GM23338 (cell line): ENCODE results near the gene DCLK3. TPM values are rescaled to one million over a fixed set of nuclear protein-coding genes. Genes with fewer than 3 reads are reported as not detected.

Experiments
- ATAC-seq: fragments of 200-7000 bp; cut with Tn5 transposase; 3 replicates; pipeline ENCODE4 v1.9.1; 2020
- DNase-seq: peaks from one replicate; pipeline ENCODE4 v3.0.0-alpha.2; 2015; ENCODE audit warnings: low spot score
- H2AFZ ChIP-seq: fragments of 200-600 bp; sonication (generic); 2 replicates; pipeline ENCODE4 v1.8.0; 2016; ENCODE audit warnings: antibody characterized with exemption, mild to moderate bottlenecking, moderate library complexity
- H3F3A ChIP-seq: fragments of 200-600 bp; sonication (generic); replicated peaks from 2 replicates; pipeline ENCODE4 v1.8.0; 2017; ENCODE audit warnings: antibody characterized with exemption, mixed run types, low read depth
- H3K27ac ChIP-seq: fragments of 200-600 bp; sonication (generic); 2 replicates; pipeline ENCODE4 v1.6.1; 2016; ENCODE audit warnings: low read depth
- H3K27me3 ChIP-seq: fragments of 200-600 bp; sonication (generic); 2 replicates; pipeline ENCODE4 v1.8.0; 2016; ENCODE audit warnings: mild to moderate bottlenecking, mixed run types, moderate library complexity; ENCODE audit not compliant: insufficient read depth
- H3K36me3 ChIP-seq: fragments of 200-600 bp; sonication (generic); 2 replicates; pipeline ENCODE4 v1.8.0; 2016; ENCODE audit warnings: mild to moderate bottlenecking; ENCODE audit not compliant: insufficient read depth
- H3K4me1 ChIP-seq: fragments of 200-600 bp; sonication (generic); 2 replicates; pipeline ENCODE4 v1.8.0; 2016; ENCODE audit warnings: mild to moderate bottlenecking, moderate library complexity; ENCODE audit not compliant: insufficient read depth
- H3K4me2 ChIP-seq: fragments of 200-600 bp; sonication (generic); 2 replicates; pipeline ENCODE4 v1.7.1; 2017; ENCODE audit warnings: mixed run types
- H3K4me3 ChIP-seq: fragments of 200-600 bp; sonication (generic); 2 replicates; pipeline ENCODE4 v1.6.1; 2016; ENCODE audit warnings: mixed run types
- H3K79me2 ChIP-seq: fragments of 200-600 bp; sonication (generic); replicated peaks from 2 replicates; pipeline ENCODE4 v1.8.0; 2017; ENCODE audit warnings: mild to moderate bottlenecking; ENCODE audit not compliant: insufficient read depth
- H3K9me2 ChIP-seq: fragments of 200-600 bp; sonication (generic); 2 replicates; pipeline ENCODE4 v1.8.0; 2017; ENCODE audit not compliant: insufficient read depth
- H4K20me1 ChIP-seq: fragments of 200-600 bp; sonication (generic); replicated peaks from 2 replicates; pipeline ENCODE4 v1.8.0; 2017; ENCODE audit warnings: mild to moderate bottlenecking; ENCODE audit not compliant: insufficient read depth
- H3K27ac Mint-ChIP-seq: 2 replicates; pipeline ENCODE4 v1.8.0; 2020; ENCODE audit warnings: inconsistent platforms, mild to moderate bottlenecking, moderate library complexity, mixed read lengths
- H3K27me3 Mint-ChIP-seq: 3 replicates; pipeline ENCODE4 v1.8.0; 2022; ENCODE audit warnings: low read depth, mild to moderate bottlenecking, moderate library complexity, mixed read lengths, inconsistent platforms; ENCODE audit not compliant: insufficient read depth, poor library complexity
- H3K36me3 Mint-ChIP-seq: 3 replicates; pipeline ENCODE4 v1.8.0; 2021; ENCODE audit warnings: low read depth, mild to moderate bottlenecking, inconsistent platforms, moderate library complexity, mixed read lengths
- H3K4me1 Mint-ChIP-seq: 3 replicates; pipeline ENCODE4 v1.8.0; 2020; ENCODE audit warnings: mild to moderate bottlenecking, inconsistent platforms, mixed read lengths
- H3K4me3 Mint-ChIP-seq: 3 replicates; pipeline ENCODE4 v1.8.0; 2021; ENCODE audit warnings: moderate library complexity, mild to moderate bottlenecking, inconsistent platforms, mixed read lengths
- H3K9me3 Mint-ChIP-seq: 3 replicates; pipeline ENCODE4 v1.8.0; 2020; ENCODE audit warnings: moderate library complexity, mild to moderate bottlenecking, inconsistent platforms, mixed read lengths
- CREB1 ChIP-seq: fragments of 250-450 bp; sonication (Bioruptor Pico); IDR thresholded peaks from 2 replicates; pipeline ENCODE4 v1.5.0; 2020; ENCODE audit warnings: low read depth, mild to moderate bottlenecking, moderate library complexity
- ETS1 ChIP-seq: IDR thresholded peaks from 2 replicates; pipeline ENCODE4 v1.6.1; 2016; ENCODE audit warnings: antibody characterized with exemption
- EZH2 ChIP-seq: fragments of 200-600 bp; sonication (generic); IDR thresholded peaks from one replicate; pipeline ENCODE4 v1.8.0; 2017; ENCODE audit warnings: antibody characterized with exemption, mild to moderate bottlenecking, low read depth; ENCODE audit not compliant: unreplicated experiment
- EZH2phosphoT487 ChIP-seq: fragments of 200-600 bp; sonication (generic); IDR thresholded peaks from one replicate; pipeline ENCODE4 v1.8.1; 2018; ENCODE audit warnings: antibody characterized with exemption; ENCODE audit not compliant: unreplicated experiment
- JUNB ChIP-seq: IDR thresholded peaks from one replicate; pipeline ENCODE4 v1.6.1; 2016; ENCODE audit warnings: antibody characterized with exemption; ENCODE audit not compliant: unreplicated experiment
- NANOG ChIP-seq: IDR thresholded peaks from 2 replicates; pipeline ENCODE4 v1.6.1; 2016; ENCODE audit warnings: antibody characterized with exemption, borderline replicate concordance
- POLR2AphosphoS5 ChIP-seq: IDR thresholded peaks from 2 replicates; pipeline ENCODE4 v1.6.1; 2016; ENCODE audit warnings: antibody characterized with exemption, low read depth
- STAT1 ChIP-seq: IDR thresholded peaks from one replicate; pipeline ENCODE4 v1.6.1; 2016; ENCODE audit warnings: antibody characterized with exemption; ENCODE audit not compliant: unreplicated experiment
- ZNF114 ChIP-seq: fragments of 250-450 bp; sonication (Bioruptor Pico); IDR thresholded peaks from 2 replicates; pipeline ENCODE4 v1.5.0; 2020; ENCODE audit warnings: mild to moderate bottlenecking, moderate library complexity
- ZNF331 ChIP-seq: fragments of 250-450 bp; sonication (Bioruptor Pico); IDR thresholded peaks from 2 replicates; pipeline ENCODE4 v1.5.0; 2020; ENCODE audit warnings: low read depth, mild to moderate bottlenecking, moderate library complexity
- polyA plus RNA-seq: library from polyadenylated mRNA; unstranded; fragments of >200 nt; fragmentation: Nextera tagmentation; extraction: Ambion mirVana; gene quantifications from 2 replicates; pipeline ENCODE4 v1.2.1, GENCODE V29; 2016
- total RNA-seq: library from RNA; depleted of rRNA; stranded (reverse); fragments of >200 nt; shearing (Covaris generic); gene quantifications from 2 replicates; pipeline ENCODE4 v1.2.3, GENCODE V29; 2014
- TF ChIP-seq, protein P1 (sequence below): IDR thresholded peaks from one replicate; pipeline ENCODE4 v1.6.1; 2018; ENCODE audit warnings: antibody characterized with exemption; ENCODE audit not compliant: unreplicated experiment

DCLK3 gene
- total and polyA plus RNA-seq, 2 experiments from 2014 or later = 0.40 to 0.66 TPM

DNA sequence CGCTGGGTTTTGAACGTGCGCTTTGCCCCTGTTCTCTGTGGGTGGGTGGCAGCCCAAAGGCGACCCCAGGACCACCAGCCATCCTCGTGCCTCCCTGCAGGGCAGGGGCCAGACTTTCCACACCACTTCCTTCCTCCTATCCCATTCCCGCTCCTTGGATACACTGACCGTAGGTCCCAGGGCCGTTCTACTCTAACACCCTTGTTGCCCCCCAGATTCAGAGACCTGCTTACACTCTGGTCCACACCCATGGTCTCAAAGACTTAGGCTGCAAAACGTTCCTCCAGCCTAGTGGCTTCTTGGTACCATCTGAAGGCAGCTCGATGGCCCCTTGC lies 318 bp upstream of the DCLK3 start:
- no peaks in the 10 kb centered on the region; the same call in 1 of the 2 replicates for H4K20me1 ChIP-seq
- H3K27me3 Mint-ChIP-seq = peaks cover 23% of the 10 kb centered on the region
- no peak; the same call in 1 of the 3 replicates for ATAC-seq
- H3K27me3 ChIP-seq = peaks cover 46% of the 10 kb centered on the region
- no peaks in the 10 kb centered on the region for H3K36me3 ChIP-seq
- TF ChIP-seq ZNF114 (no peak), CREB1 (CRISPR knock-in tag) (no peak), EZH2 (peak; percentile 60)
- no peaks in the 10 kb centered on the region for H3K36me3 Mint-ChIP-seq
- peak overlapping the region; percentile 72 for H3K4me3 Mint-ChIP-seq
- peak overlapping the region; percentile 100 for H2AFZ ChIP-seq
- no peak overlapping the region for H3K27ac Mint-ChIP-seq
- DNase-seq = no peak
- no peaks in the 10 kb centered on the region for H3F3A ChIP-seq
- peak overlapping the region; percentile 82 for H3K4me2 ChIP-seq
- peak overlapping the region; percentile 75 for H3K4me3 ChIP-seq
- H3K27ac ChIP-seq = no peak overlapping the region
- no peaks in the 10 kb centered on the region for H3K79me2 ChIP-seq
- peaks cover 9% of the 10 kb centered on the region for H3K9me2 ChIP-seq
- peaks cover 15% of the 10 kb centered on the region; the same call in 2 of the 3 replicates for H3K4me1 Mint-ChIP-seq
- H3K9me3 Mint-ChIP-seq = peaks cover 2% of the 10 kb centered on the region; the same call in 2 of the 3 replicates
- peaks cover 13% of the 10 kb centered on the region for H3K4me1 ChIP-seq

DNA sequence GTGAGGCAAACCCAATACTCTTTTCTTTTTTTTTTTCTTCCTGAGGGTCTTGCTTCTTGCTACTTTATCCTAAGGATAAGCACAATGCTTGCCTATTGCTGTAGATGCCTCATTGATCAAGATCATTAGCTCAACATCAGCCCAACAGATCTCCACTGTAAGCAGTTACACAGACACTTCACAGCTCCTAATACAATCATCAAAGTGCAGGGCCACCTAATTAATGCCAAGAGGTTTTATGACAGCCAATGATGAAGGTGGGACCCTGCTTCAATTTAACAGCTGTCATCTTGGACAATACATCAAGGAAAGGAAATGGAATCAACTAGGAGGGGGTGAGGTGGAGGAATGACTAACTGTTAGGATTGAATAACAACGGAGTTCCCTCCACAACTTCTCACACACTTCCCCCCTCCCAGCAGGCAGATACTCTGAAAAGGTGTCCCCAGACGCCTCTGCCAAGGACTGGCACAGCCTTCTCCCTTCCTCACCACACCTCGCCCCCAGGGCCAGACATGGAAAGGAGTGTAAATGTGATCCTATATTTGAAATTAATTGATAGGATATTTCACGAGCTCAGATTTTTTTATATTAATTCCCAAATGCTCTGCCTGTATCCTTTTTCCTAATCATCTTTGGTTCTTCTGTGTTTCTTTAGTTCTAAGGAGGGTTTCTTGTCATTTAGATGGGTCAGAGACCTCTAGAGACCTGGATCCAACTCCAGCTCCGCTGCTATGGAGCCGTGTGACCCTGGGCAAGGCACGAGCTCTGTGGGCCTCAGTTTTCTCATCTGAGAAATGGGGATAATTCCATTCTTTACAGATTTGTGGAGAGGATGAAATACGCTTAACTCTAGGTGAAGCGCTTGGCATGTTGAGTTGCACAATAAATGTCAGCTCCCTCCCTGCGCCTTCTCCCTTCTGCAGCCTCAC lies 1.2 kb downstream of the DCLK3 start:
- no peaks in the 10 kb centered on the region; the same call in 1 of the 2 replicates for H4K20me1 ChIP-seq
- no peak overlapping the region for H3K27ac ChIP-seq
- peak overlapping the region; percentile 75 for H3K4me3 ChIP-seq
- peak; percentile 40 for ATAC-seq
- peaks cover 23% of the 10 kb centered on the region for H3K27me3 Mint-ChIP-seq
- peaks cover 12% of the 10 kb centered on the region for H3K9me2 ChIP-seq
- 0 out of 2 replicates have a peak, but pooled peaks have one; percentile 11 for TF ChIP-seq CREB1 (CRISPR knock-in tag)
- TF ChIP-seq EZH2phosphoT487 = no peak
- TF ChIP-seq ZNF331 (CRISPR knock-in tag) = no peak
- no peak overlapping the region for H3K27ac Mint-ChIP-seq
- H3K36me3 Mint-ChIP-seq = no peaks in the 10 kb centered on the region
- H2AFZ ChIP-seq = peak overlapping the region; percentile 97
- H3F3A ChIP-seq = no peaks in the 10 kb centered on the region
- peaks cover 13% of the 10 kb centered on the region for H3K4me1 ChIP-seq
- peaks cover 15% of the 10 kb centered on the region; the same call in 2 of the 3 replicates for H3K4me1 Mint-ChIP-seq
- H3K36me3 ChIP-seq = no peaks in the 10 kb centered on the region
- no peaks in the 10 kb centered on the region for H3K79me2 ChIP-seq
- DNase-seq = peak; percentile 53
- H3K9me3 Mint-ChIP-seq = peaks cover 2% of the 10 kb centered on the region; the same call in 2 of the 3 replicates
- peak overlapping the region; percentile 86 for H3K4me2 ChIP-seq
- peak overlapping the region; percentile 73 for H3K4me3 Mint-ChIP-seq
- H3K27me3 ChIP-seq = peaks cover 46% of the 10 kb centered on the region

GRCh38 chr3:36761779-36762178 lies 2.6 kb downstream of the DCLK3 start:
- Histone ChIP-seq H4K20me1 (no peaks in the 10 kb centered on the region; the same call in 1 of the 2 replicates), H3K4me2 (no peak overlapping the region), H3K9me2 (peaks cover 12% of the 10 kb centered on the region), H3K36me3 (no peaks in the 10 kb centered on the region), H3K79me2 (no peaks in the 10 kb centered on the region), H3K27me3 (peaks cover 39% of the 10 kb centered on the region), H3K4me1 (peaks cover 13% of the 10 kb centered on the region), H3K27ac (no peak overlapping the region), H3K4me3 (no peak overlapping the region), H2AFZ (no peak overlapping the region), H3F3A (no peaks in the 10 kb centered on the region)
- no peak for ATAC-seq
- Mint-ChIP-seq H3K4me3 (no peak overlapping the region), H3K27me3 (peaks cover 23% of the 10 kb centered on the region), H3K9me3 (peaks cover 2% of the 10 kb centered on the region; the same call in 2 of the 3 replicates), H3K27ac (no peak overlapping the region), H3K4me1 (peaks cover 15% of the 10 kb centered on the region; the same call in 2 of the 3 replicates), H3K36me3 (no peaks in the 10 kb centered on the region)
- DNase-seq = no peak
- TF ChIP-seq STAT1 (no peak), NANOG (no peak), CREB1 (CRISPR knock-in tag) (no peak), POLR2AphosphoS5 (no peak), EZH2phosphoT487 (no peak), ETS1 (no peak), JUNB (no peak)
- TF ChIP-seq, protein P1, sequence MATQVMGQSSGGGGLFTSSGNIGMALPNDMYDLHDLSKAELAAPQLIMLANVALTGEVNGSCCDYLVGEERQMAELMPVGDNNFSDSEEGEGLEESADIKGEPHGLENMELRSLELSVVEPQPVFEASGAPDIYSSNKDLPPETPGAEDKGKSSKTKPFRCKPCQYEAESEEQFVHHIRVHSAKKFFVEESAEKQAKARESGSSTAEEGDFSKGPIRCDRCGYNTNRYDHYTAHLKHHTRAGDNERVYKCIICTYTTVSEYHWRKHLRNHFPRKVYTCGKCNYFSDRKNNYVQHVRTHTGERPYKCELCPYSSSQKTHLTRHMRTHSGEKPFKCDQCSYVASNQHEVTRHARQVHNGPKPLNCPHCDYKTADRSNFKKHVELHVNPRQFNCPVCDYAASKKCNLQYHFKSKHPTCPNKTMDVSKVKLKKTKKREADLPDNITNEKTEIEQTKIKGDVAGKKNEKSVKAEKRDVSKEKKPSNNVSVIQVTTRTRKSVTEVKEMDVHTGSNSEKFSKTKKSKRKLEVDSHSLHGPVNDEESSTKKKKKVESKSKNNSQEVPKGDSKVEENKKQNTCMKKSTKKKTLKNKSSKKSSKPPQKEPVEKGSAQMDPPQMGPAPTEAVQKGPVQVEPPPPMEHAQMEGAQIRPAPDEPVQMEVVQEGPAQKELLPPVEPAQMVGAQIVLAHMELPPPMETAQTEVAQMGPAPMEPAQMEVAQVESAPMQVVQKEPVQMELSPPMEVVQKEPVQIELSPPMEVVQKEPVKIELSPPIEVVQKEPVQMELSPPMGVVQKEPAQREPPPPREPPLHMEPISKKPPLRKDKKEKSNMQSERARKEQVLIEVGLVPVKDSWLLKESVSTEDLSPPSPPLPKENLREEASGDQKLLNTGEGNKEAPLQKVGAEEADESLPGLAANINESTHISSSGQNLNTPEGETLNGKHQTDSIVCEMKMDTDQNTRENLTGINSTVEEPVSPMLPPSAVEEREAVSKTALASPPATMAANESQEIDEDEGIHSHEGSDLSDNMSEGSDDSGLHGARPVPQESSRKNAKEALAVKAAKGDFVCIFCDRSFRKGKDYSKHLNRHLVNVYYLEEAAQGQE = no peak
